Thyroid gland (tissue), 4 donors: ENCODE results near the gene GJD4.

Experiments used
- POLR2A ChIP-seq, 2 donors: fragments of 450-650 bp; IDR thresholded peaks; one replicate each; pipeline ENCODE4 v1.6.1; 2017; ENCODE audit warnings: antibody characterized with exemption in 2 of 2, mild to moderate bottlenecking in 2 of 2, moderate library complexity in 1 of 2
- TF ChIP-seq, protein P1 (sequence below), 6 experiments: fragments of 200-600 bp in 3 of 6; fragments of 450-650 bp in 3 of 6; sonication (generic) in 3 of 6; IDR thresholded peaks; one replicate each; pipeline ENCODE4 v1.5.1; 2016 to 2019; ENCODE audit warnings: antibody characterized with exemption in 6 of 6, mild to moderate bottlenecking in 2 of 6, inconsistent platforms in 1 of 6, moderate library complexity in 1 of 6

DNA sequence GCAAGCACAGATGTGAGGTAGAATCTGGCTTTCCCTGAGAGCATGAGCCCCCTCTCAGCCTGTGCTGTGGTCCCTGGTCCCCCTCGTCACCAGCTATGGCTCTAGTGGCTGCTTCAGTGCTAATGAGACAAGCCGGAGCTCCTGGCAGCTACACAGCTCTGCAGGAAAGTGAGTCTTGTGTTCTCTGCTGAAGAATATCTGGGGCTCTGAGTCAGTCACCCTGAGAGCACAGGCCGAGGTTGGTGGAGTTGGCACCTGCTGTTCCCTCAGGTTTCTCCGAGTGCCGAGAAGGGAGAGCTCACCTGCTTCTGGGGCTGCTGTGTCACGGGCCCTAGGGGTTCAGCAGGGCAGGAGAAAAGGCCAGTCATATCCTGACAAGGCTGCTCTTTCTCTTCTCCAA lies 37.2 kb upstream of the GJD4 start:
- TF ChIP-seq POLR2A (IDR thresholded peaks at IDR 0.05), result no peak
- TF ChIP-seq, protein P1, sequence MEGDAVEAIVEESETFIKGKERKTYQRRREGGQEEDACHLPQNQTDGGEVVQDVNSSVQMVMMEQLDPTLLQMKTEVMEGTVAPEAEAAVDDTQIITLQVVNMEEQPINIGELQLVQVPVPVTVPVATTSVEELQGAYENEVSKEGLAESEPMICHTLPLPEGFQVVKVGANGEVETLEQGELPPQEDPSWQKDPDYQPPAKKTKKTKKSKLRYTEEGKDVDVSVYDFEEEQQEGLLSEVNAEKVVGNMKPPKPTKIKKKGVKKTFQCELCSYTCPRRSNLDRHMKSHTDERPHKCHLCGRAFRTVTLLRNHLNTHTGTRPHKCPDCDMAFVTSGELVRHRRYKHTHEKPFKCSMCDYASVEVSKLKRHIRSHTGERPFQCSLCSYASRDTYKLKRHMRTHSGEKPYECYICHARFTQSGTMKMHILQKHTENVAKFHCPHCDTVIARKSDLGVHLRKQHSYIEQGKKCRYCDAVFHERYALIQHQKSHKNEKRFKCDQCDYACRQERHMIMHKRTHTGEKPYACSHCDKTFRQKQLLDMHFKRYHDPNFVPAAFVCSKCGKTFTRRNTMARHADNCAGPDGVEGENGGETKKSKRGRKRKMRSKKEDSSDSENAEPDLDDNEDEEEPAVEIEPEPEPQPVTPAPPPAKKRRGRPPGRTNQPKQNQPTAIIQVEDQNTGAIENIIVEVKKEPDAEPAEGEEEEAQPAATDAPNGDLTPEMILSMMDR (IDR thresholded peaks at IDR 0.05), result no peak
